Testis (tissue), 3 donors: ENCODE results near the gene DHX34. TPM values are rescaled to one million over a fixed set of nuclear protein-coding genes. Genes with fewer than 3 reads are reported as not detected.

ENCODE experiments used
- DNase-seq: peaks from one replicate; pipeline ENCODE4 v3.0.0-alpha.2; 2019
- H3K27ac ChIP-seq, 2 donors: fragments of 200-600 bp; sonication (generic); one replicate each; pipeline ENCODE4 v1.5.1; 2019
- H3K27me3 ChIP-seq: fragments of 200-600 bp; sonication (generic); one replicate; pipeline ENCODE4 v1.5.1; 2019
- H3K36me3 ChIP-seq: fragments of 200-600 bp; sonication (generic); one replicate; pipeline ENCODE4 v1.5.1; 2017; ENCODE audit warnings: low read depth; ENCODE audit errors: missing control alignments
- H3K4me1 ChIP-seq: fragments of 200-600 bp; sonication (generic); one replicate; pipeline ENCODE4 v1.5.1; 2019
- H3K4me3 ChIP-seq, 2 donors: fragments of 200-600 bp; sonication (generic); one replicate each; pipeline ENCODE4 v1.5.1; 2017 to 2019
- H3K9me3 ChIP-seq: fragments of 200-600 bp; sonication (generic); one replicate; pipeline ENCODE4 v1.5.1; 2017
- CTCF ChIP-seq, 3 experiments: fragments of 450-650 bp in 2 of 3; fragments of 200-600 bp in 1 of 3; sonication (generic) in 1 of 3; IDR thresholded peaks; one replicate each; pipeline ENCODE4 v1.5.1; 2016 to 2019; ENCODE audit warnings: antibody characterized with exemption in 3 of 3, mild to moderate bottlenecking in 2 of 3, moderate library complexity in 1 of 3
- POLR2A ChIP-seq: fragments of 450-650 bp; IDR thresholded peaks from one replicate; pipeline ENCODE4 v1.6.1; 2017; ENCODE audit warnings: antibody characterized with exemption, mild to moderate bottlenecking, moderate library complexity
- WGBS, 2 donors: methylation state at CpG; one replicate each; pipeline ENCODE4 v1.1.5; 2018; 5-methylcytosine and 5-hydroxymethylcytosine counted together
- intact Hi-C: fragments of 100-400 bp; cut with DNase I; formaldehyde crosslinking; loops from one replicate; pipeline ENCODE4 v1.15.1; 2023; ENCODE audit warnings: low total_unique reads
- polyA plus RNA-seq: library from polyadenylated mRNA; stranded (reverse); fragments of 350-450 nt; fragmentation: Illumina TruSeq; extraction: RNeasy Lipid Tissue Mini Kit (QIAGEN cat#74804); gene quantifications from one replicate; pipeline ENCODE4 v1.2.3, GENCODE V29; 2014; ENCODE audit warnings: low read depth, low replicate concordance; ENCODE audit not compliant: insufficient read depth
- total RNA-seq, 2 donors: library from RNA; depleted of rRNA; stranded (reverse); fragments of >200 nt; gene quantifications; one replicate each; pipeline ENCODE4 v1.2.3, GENCODE V29; 2016

DHX34 gene
- total and polyA plus RNA-seq, 3 donors from 2014 or later = 55.1 to 102 (median 67.5) TPM

DNA sequence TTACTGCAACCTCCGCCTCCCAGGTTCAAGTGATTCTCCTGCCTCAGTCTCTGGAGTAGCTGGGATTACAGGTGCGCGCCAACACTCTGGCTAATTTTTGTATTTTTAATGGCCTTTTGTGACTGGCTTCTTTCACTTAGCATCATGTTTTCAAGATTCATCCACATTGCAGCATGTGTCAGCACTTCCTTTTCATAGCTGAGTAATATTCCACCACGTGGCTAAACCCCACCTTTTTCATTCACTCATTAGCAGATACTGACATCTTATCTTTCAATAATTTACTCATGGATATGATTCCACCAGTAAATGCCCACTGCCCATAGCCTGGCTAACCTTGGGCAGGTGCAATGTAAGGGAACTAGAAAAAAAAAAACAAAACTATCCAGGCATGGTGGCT lies 32.6 kb upstream of the DHX34 start:
- intact Hi-C loops = no loop called here
- Histone ChIP-seq H3K4me1 (no peaks in the 10 kb centered on the region), H3K4me3 (no peak overlapping the region), H3K36me3 (no peaks in the 10 kb centered on the region), H3K27ac (no peak overlapping the region), H3K9me3 (no peaks in the 10 kb centered on the region), H3K27me3 (no peaks in the 10 kb centered on the region)
- WGBS, 2 donors = 83 to 89% methylated on average over 4 of the region's 4 CpGs
- DNase-seq = no peak
- TF ChIP-seq CTCF (IDR thresholded peaks at IDR 0.05) = no peak
- TF ChIP-seq POLR2A = no peak

DNA sequence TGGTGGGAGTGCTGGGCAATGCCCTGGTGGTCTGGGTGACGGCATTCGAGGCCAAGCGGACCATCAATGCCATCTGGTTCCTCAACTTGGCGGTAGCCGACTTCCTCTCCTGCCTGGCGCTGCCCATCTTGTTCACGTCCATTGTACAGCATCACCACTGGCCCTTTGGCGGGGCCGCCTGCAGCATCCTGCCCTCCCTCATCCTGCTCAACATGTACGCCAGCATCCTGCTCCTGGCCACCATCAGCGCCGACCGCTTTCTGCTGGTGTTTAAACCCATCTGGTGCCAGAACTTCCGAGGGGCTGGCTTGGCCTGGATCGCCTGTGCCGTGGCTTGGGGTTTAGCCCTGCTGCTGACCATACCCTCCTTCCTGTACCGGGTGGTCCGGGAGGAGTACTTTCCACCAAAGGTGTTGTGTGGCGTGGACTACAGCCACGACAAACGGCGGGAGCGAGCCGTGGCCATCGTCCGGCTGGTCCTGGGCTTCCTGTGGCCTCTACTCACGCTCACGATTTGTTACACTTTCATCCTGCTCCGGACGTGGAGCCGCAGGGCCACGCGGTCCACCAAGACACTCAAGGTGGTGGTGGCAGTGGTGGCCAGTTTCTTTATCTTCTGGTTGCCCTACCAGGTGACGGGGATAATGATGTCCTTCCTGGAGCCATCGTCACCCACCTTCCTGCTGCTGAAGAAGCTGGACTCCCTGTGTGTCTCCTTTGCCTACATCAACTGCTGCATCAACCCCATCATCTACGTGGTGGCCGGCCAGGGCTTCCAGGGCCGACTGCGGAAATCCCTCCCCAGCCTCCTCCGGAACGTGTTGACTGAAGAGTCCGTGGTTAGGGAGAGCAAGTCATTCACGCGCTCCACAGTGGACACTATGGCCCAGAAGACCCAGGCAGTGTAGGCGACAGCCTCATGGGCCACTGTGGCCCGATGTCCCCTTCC lies 28.9 kb upstream of the DHX34 start:
- TF ChIP-seq CTCF (IDR thresholded peaks at IDR 0.05) = no peak
- no peak for TF ChIP-seq POLR2A
- Histone ChIP-seq H3K27ac (no peak overlapping the region), H3K4me3 (no peak overlapping the region), H3K36me3 (no peaks in the 10 kb centered on the region), H3K9me3 (no peaks in the 10 kb centered on the region), H3K27me3 (no peaks in the 10 kb centered on the region), H3K4me1 (no peaks in the 10 kb centered on the region)
- WGBS, 2 donors = 92 to 93% methylated on average over 46 of the region's 46 CpGs
- intact Hi-C loops = no loop called here
- DNase-seq = no peak

- no peak overlapping the region for H3K4me3 ChIP-seq
- H3K36me3 ChIP-seq = no peaks in the 10 kb centered on the region
- intact Hi-C loops = no loop called here
- DNase-seq = no peak
- TF ChIP-seq CTCF (IDR thresholded peaks at IDR 0.05) (no peak), POLR2A (no peak)
- no peak overlapping the region for H3K27ac ChIP-seq
- no peaks in the 10 kb centered on the region for H3K9me3 ChIP-seq
- no peaks in the 10 kb centered on the region for H3K27me3 ChIP-seq
- H3K4me1 ChIP-seq = no peaks in the 10 kb centered on the region
- 92 to 95% methylated on average over 1 of the region's 1 CpG for WGBS, 2 donors
Observed at GRCh38 chr19:47321630-47322029, 27.5 kb upstream of the DHX34 start.

DNA sequence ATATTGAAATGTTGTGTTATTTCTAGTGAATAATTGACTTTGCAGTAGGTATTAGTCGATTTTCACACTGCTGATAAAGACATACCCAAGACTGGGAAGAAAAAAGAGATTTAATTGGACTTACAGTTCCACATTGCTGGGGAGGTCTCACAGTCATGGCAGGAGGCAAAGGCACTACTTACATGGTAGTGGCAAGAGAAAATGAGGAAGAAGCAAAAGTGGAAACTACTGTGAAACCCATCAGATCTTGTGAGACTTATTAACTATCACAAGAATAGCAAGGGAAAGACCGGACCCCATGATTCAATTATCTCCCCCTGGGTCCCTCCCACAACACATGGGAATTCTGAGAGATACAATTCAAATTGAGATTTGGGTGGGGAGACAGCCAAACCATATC lies 27.1 kb upstream of the DHX34 start:
- TF ChIP-seq CTCF (IDR thresholded peaks at IDR 0.05) (no peak), POLR2A (no peak)
- Histone ChIP-seq H3K9me3 (no peaks in the 10 kb centered on the region), H3K36me3 (no peaks in the 10 kb centered on the region), H3K27ac (no peak overlapping the region), H3K4me3 (no peak overlapping the region), H3K27me3 (no peaks in the 10 kb centered on the region), H3K4me1 (no peaks in the 10 kb centered on the region)
- WGBS, 2 donors = 78 to 85% methylated on average over 2 of the region's 2 CpGs
- intact Hi-C loops = no loop called here
- no peak for DNase-seq

GRCh38 chr19:47323409-47323808 lies 25.7 kb upstream of the DHX34 start:
- DNase-seq = no peak
- Histone ChIP-seq H3K4me1 (no peaks in the 10 kb centered on the region), H3K9me3 (no peaks in the 10 kb centered on the region), H3K36me3 (no peaks in the 10 kb centered on the region), H3K27ac (no peak overlapping the region), H3K4me3 (no peak overlapping the region), H3K27me3 (no peaks in the 10 kb centered on the region)
- WGBS, 2 donors = 70 to 79% methylated on average over 8 of the region's 8 CpGs
- intact Hi-C loops = no loop called here
- TF ChIP-seq CTCF (IDR thresholded peaks at IDR 0.05) (no peak), POLR2A (no peak)
